ENCODE data around the gene BLOC1S3.

Gene BLOC1S3

GRCh38 chr19:45146741-45147205 lies 31.8 kb upstream of the BLOC1S3 start:
- DNase-seq = no peak

DNA sequence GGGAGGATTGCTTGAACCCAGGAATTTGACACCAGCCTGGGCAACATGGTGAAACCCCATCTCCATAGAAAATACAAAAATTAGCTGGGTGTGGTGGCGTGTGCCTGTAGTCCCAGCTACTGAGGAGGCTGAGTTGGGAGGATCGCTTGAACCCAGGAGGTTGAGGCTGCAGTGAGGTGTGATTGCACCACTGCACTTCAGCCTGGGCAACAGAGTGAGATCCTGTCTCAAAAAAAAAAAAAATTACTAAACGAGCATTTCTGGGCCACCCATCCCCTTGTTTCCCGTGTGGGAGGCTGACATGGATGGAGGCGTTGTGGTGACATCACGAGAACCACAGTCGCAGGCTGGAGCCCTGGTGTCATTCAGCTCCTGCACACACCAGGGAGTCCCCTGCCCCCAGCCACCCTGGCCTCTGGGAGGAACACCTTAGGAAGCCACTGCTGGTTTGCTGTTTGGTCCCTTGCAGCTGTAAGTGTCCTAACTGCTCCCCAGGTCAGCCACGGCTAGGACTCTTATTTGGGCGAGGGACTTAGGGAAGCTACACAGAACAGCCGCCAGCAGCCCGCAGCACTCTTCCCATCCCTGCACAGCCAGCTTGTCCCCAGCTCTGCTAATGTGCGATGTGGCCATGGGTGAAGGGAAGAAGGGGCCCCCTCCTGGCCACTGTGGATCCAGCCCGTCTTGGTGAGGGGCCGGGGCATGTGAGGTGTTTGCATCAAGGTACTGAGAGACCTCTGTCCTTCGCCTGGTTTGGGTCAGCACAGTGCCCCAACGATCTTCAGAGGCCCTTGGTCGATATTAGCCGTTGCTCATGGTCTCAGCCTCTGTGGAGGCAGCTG lies 30.5 kb upstream of the BLOC1S3 start:
- DNase-seq = no peak

DNA sequence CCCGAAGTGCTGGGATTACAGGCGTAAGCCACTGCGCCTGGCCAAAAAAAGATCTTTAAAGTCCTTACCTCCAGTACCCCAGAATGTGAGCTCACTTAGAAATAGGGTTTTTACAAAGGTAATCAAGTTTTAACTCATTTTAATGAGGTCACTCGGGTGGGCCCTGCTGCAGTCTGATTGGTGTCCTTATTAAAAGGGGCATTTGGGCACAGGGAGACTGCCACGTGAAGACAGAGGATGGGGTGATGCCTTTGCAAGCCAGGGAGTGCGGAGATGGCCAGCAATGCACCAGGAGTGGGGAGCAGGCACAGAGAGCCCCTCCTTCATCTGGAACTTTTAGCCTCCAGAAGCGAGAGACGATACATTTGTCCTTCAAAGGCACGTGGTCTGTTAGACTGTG lies 29.5 kb upstream of the BLOC1S3 start:
- DNase-seq = no peak

DNA sequence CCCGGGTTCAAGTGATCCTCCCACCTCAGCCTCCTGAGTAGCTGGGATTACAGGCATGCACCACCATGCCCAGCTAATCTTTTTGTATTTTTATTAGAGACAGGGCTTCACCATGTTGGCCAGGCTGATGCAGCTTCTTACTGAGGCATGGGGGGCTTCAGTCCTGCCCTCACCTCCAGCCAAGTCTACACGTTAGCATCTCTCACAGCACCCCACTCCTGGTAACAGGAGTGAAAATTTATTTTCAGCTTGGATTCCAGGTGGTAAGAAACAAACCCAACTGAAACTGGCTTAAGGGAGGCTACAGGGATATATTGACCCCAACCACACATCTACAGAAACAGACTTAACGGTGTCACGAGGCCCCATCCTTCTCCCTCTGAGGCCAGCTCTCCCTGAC lies 28.4 kb upstream of the BLOC1S3 start:
- DNase-seq = no peak

- no peak for DNase-seq
These were observed 27.8 kb upstream of the BLOC1S3 start for GRCh38 chr19:45150751-45151281.

- DNase-seq = no peak
These were observed 27.3 kb upstream of the BLOC1S3 start for GRCh38 chr19:45151320-45151719.

GRCh38 chr19:45151821-45152503 lies 26.6 kb upstream of the BLOC1S3 start:
- no peak for DNase-seq

DNA sequence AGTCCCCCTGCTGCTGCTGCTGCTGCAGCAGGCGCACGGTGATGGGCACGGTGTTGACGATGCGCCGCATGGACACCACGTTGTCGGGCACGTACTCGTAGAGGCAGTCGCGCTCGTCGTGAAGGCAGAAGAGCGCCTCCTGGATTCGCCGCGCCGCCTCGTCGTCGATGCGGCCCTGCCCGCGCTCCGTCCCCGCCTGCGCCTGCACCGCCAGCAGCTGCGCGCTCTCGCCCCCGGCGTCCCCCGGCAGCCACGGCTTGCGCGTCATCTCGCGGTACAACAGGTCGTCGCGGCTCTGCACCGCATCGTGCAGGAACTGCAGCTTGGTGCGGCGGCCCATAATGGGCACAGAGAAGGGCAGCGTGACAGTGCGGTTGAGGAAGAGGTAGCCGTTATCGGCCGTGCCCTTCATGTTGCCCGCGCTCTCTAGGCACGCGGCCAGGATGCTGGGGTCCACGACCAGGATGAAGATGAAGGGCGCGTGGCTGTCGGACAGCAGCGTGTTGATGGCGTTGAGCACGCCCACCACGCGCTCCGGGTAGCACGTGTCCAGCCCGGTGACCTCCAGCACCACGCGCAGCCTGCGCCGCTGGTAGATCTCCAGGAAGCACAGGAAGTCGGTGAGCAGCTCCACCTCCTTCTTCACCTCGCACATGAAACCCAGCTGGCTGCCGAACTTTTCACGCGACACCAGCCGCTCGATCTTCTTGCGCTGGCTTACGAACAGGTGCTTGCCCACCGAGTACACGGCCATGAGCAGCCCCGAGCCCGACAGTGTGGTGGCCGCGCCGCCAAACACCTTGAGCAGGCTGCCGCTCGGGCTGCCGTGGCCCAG lies 25.9 kb upstream of the BLOC1S3 start:
- DNase-seq = peak; percentile 21

DNA sequence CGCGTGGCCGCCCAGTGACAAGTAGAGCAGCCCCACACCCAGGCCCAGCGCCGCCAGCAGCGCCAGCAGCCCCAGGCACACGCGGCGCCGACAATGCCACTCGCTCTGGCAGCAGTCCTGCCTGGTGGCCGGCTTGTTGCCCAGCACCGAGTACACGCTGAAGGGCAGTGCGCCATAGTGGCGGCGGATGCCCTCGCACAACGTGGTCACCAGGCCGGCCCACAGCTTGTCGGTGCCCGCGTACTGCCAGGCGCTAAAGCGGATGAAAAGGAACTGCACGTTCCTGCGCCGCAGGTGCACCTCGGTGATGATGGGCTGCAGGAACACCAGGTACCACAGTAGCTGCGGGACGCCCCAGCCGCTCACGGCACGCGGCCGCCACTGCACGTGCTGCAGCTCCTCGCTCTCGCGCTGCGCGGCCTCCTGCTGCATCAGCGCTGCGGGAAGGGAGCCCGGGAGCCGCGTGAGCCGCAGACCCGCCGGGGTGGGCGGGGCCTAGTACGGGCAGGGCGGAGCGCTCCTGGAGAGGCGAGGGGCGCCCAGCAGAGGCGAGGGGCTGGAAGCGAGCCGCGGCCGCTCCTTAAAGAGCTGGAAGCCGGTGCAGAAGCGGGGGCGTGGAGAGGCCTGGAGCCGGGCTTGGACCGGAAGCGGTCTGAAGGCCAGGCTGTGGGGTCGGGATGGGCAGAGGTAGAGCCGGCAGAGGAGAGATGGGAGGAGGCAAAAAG lies 25.1 kb upstream of the BLOC1S3 start:
- no peak for DNase-seq

GRCh38 chr19:45154064-45154827 lies 24.3 kb upstream of the BLOC1S3 start:
- no peak for DNase-seq

DNA sequence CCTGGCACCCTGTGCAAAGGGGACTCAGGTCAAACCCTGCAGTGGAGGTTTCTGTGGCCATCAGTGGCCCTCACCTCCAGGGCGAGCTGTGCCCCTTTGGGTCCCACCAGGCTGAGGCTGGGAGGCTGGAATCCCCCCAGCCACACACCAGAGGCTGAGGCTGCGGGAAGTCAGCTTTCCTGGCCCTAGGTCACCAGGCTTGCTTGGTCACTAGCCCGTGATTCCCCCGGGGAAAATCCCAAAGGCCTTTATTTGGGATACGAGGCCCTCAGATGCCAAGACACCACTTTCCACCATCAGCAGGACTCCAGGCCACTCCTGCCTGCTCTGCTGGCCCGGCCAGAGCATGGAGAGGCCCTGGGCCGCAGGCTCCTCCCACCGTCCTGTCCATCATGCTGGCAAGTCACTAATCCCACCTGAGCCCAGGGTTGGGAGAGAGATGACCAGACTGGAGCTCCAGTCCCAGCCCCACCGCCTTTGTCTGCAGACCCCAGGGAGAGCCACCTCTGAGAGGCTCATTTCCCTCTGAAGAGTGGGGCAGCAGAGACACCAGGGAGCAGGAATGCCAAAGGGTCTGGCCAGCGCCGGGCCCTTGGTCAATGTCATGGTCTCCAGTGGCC lies 22.5 kb upstream of the BLOC1S3 start:
- no peak for DNase-seq

GRCh38 chr19:45156751-45157150 lies 21.8 kb upstream of the BLOC1S3 start:
- DNase-seq = no peak

GRCh38 chr19:45158503-45159209 lies 19.9 kb upstream of the BLOC1S3 start:
- no peak for DNase-seq

GRCh38 chr19:45159210-45159970 lies 19.2 kb upstream of the BLOC1S3 start:
- no peak for DNase-seq

GRCh38 chr19:45159971-45160324 lies 18.6 kb upstream of the BLOC1S3 start:
- no peak for DNase-seq

GRCh38 chr19:45160870-45161737 lies 17.5 kb upstream of the BLOC1S3 start, which contains the start of gene NKPD1:
Gene NKPD1, minus strand, starts transcription at chr19:45160982. Its CDS starts 832 bp downstream, at chr19:45160150.
- DNase-seq = no peak

GRCh38 chr19:45161738-45162607 lies 16.6 kb upstream of the BLOC1S3 start:
- no peak for DNase-seq

Data from effector CD4-positive, alpha-beta T cell (primary cell).